Right lobe of liver (tissue), 4 donors: ENCODE data around the gene NCKAP1.

Experiments
- POLR2A ChIP-seq: fragments of 450-650 bp; IDR thresholded peaks from one replicate; pipeline ENCODE4 v1.6.1; 2017; ENCODE audit warnings: antibody characterized with exemption, mild to moderate bottlenecking
- TF ChIP-seq, protein P1 (sequence below), 4 donors: fragments of 200-600 bp in 3 of 4; fragments of 450-650 bp in 1 of 4; IDR thresholded peaks; one replicate each; pipeline versions ENCODE4 v1.5.1 to v1.8.0; 2016 to 2022; ENCODE audit warnings: antibody characterized with exemption in 4 of 4, mild to moderate bottlenecking in 2 of 4
- donor health status: DM: no; HTN: no; CAD: no.
- donor health status: DM: no; HTN: no; CAD: no.
- donor health status: DM: no; HTN: yes; CAD: no.

GRCh38 chr2:182921234-182921633 is 117.0 kb downstream of the NCKAP1 start:
- TF ChIP-seq, protein P1, sequence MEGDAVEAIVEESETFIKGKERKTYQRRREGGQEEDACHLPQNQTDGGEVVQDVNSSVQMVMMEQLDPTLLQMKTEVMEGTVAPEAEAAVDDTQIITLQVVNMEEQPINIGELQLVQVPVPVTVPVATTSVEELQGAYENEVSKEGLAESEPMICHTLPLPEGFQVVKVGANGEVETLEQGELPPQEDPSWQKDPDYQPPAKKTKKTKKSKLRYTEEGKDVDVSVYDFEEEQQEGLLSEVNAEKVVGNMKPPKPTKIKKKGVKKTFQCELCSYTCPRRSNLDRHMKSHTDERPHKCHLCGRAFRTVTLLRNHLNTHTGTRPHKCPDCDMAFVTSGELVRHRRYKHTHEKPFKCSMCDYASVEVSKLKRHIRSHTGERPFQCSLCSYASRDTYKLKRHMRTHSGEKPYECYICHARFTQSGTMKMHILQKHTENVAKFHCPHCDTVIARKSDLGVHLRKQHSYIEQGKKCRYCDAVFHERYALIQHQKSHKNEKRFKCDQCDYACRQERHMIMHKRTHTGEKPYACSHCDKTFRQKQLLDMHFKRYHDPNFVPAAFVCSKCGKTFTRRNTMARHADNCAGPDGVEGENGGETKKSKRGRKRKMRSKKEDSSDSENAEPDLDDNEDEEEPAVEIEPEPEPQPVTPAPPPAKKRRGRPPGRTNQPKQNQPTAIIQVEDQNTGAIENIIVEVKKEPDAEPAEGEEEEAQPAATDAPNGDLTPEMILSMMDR (IDR thresholded peaks at IDR 0.05), result no peak
- TF ChIP-seq POLR2A, result no peak
